Suprapubic skin (tissue), 3 donors: Measurements from ENCODE around the gene IFNL1.

Experiments used
- CTCF ChIP-seq, 2 donors: fragments of 200-600 bp in 1 of 2; fragments of 450-650 bp in 1 of 2; sonication (generic) in 1 of 2; IDR thresholded peaks; one replicate each; pipeline ENCODE4 v1.5.1; 2016 to 2019; ENCODE audit warnings: antibody characterized with exemption in 2 of 2, mild to moderate bottlenecking in 1 of 2, moderate library complexity in 1 of 2
- EP300 ChIP-seq: sonication (generic); formaldehyde crosslinking; IDR thresholded peaks from one replicate; pipeline ENCODE4 v1.6.1; 2017; ENCODE audit warnings: antibody characterized with exemption

GRCh38 chr19:39304701-39305571 is 8.7 kb downstream of the IFNL1 start:
- no peak for TF ChIP-seq CTCF (IDR thresholded peaks at IDR 0.05)
- TF ChIP-seq EP300: no peak
